Tibial nerve (tissue), 4 donors: ENCODE measurements around the gene RFX4. TPM values are rescaled to one million over a fixed set of nuclear protein-coding genes. Genes with fewer than 3 reads are reported as not detected.

Source experiments
- DNase-seq, 2 donors: peaks; one replicate each; pipeline ENCODE4 v3.0.0-alpha.2; 2019; ENCODE audit warnings: low spot score in 2 of 2
- H3K27ac ChIP-seq, 4 donors: fragments of 200-600 bp; sonication (generic) in 3 of 4; one replicate each; pipeline ENCODE4 v1.5.1; 2017 to 2019; ENCODE audit warnings: mild to moderate bottlenecking in 1 of 4
- H3K27me3 ChIP-seq, 2 donors: fragments of 200-600 bp; sonication (generic) in 1 of 2; one replicate each; pipeline versions ENCODE4 v1.5.1 to v1.6.0; 2017 to 2019
- H3K36me3 ChIP-seq, 3 donors: fragments of 200-600 bp; sonication (generic); one replicate each; pipeline ENCODE4 v1.5.1; 2018 to 2019
- H3K4me1 ChIP-seq, 4 donors: fragments of 200-600 bp; sonication (generic) in 3 of 4; one replicate each; pipeline ENCODE4 v1.5.1; 2017 to 2019
- H3K4me3 ChIP-seq, 4 donors: fragments of 200-600 bp; sonication (generic) in 3 of 4; one replicate each; pipeline ENCODE4 v1.5.1; 2017 to 2019; ENCODE audit warnings: mild to moderate bottlenecking in 1 of 4, moderate library complexity in 1 of 4
- H3K9me3 ChIP-seq, 4 donors: fragments of 200-600 bp; sonication (generic) in 3 of 4; one replicate each; pipeline ENCODE4 v1.5.1; 2017 to 2019
- EP300 ChIP-seq, 2 donors: sonication (generic); formaldehyde crosslinking; IDR thresholded peaks; one replicate each; pipeline ENCODE4 v1.6.1; 2017; ENCODE audit warnings: antibody characterized with exemption in 2 of 2, mild to moderate bottlenecking in 1 of 2
- POLR2A ChIP-seq, 2 donors: fragments of 450-650 bp; IDR thresholded peaks; one replicate each; pipeline ENCODE4 v1.6.1; 2017; ENCODE audit warnings: antibody characterized with exemption in 2 of 2, mild to moderate bottlenecking in 2 of 2, moderate library complexity in 2 of 2
- WGBS, 2 donors: methylation state at CpG; one replicate each; pipeline ENCODE4 v1.1.5; 2018; 5-methylcytosine and 5-hydroxymethylcytosine counted together
- total RNA-seq, 4 donors: library from RNA; depleted of rRNA; stranded (reverse); fragments of >200 nt; gene quantifications; one replicate each; pipeline ENCODE4 v1.1.0, GENCODE V29; 2016
- TF ChIP-seq, protein P1 (sequence below), 5 experiments: fragments of 200-600 bp in 3 of 5; fragments of 450-650 bp in 2 of 5; sonication (generic) in 3 of 5; IDR thresholded peaks; one replicate each; pipeline ENCODE4 v1.5.1; 2016 to 2019; ENCODE audit warnings: antibody characterized with exemption in 5 of 5, mild to moderate bottlenecking in 3 of 5, moderate library complexity in 2 of 5

The RFX4 gene
- total RNA-seq, 4 donors from 2014 or later = not detected

DNA sequence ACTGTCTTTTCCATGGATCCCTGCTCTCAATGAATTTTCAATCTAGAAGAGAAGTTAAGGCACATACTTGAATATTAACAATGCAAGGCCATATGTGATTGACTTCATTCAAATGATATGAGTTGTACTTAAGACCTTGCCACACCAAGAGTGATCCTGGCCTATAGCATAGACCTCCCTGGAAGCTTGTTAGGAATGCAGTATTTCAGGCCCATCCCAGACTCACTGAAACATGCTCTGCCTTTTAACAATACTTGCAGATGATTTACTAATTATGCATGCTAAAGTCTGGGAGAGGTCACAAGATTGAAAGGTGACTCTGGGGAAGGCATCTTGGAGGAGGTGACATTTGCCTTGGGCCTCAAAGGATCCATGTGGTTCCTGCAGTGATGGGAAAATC lies 43.2 kb downstream of the RFX4 start:
- Histone ChIP-seq H3K36me3 (no peaks in the 10 kb centered on the region), H3K27me3 (no peaks in the 10 kb centered on the region), H3K27ac (no peak overlapping the region), H3K4me3 (no peak overlapping the region), H3K4me1 (peaks cover 0 to 4% (median 0%) of the 10 kb centered on the region in 4 donors), H3K9me3 (peaks cover 0 to 8% (median under 1%) of the 10 kb centered on the region in 4 donors)
- TF ChIP-seq, protein P1, sequence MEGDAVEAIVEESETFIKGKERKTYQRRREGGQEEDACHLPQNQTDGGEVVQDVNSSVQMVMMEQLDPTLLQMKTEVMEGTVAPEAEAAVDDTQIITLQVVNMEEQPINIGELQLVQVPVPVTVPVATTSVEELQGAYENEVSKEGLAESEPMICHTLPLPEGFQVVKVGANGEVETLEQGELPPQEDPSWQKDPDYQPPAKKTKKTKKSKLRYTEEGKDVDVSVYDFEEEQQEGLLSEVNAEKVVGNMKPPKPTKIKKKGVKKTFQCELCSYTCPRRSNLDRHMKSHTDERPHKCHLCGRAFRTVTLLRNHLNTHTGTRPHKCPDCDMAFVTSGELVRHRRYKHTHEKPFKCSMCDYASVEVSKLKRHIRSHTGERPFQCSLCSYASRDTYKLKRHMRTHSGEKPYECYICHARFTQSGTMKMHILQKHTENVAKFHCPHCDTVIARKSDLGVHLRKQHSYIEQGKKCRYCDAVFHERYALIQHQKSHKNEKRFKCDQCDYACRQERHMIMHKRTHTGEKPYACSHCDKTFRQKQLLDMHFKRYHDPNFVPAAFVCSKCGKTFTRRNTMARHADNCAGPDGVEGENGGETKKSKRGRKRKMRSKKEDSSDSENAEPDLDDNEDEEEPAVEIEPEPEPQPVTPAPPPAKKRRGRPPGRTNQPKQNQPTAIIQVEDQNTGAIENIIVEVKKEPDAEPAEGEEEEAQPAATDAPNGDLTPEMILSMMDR (IDR thresholded peaks at IDR 0.05) = no peak
- TF ChIP-seq EP300 (IDR thresholded peaks at IDR 0.05) = no peak
- TF ChIP-seq POLR2A (IDR thresholded peaks at IDR 0.05) = no peak
- DNase-seq = no peak

DNA sequence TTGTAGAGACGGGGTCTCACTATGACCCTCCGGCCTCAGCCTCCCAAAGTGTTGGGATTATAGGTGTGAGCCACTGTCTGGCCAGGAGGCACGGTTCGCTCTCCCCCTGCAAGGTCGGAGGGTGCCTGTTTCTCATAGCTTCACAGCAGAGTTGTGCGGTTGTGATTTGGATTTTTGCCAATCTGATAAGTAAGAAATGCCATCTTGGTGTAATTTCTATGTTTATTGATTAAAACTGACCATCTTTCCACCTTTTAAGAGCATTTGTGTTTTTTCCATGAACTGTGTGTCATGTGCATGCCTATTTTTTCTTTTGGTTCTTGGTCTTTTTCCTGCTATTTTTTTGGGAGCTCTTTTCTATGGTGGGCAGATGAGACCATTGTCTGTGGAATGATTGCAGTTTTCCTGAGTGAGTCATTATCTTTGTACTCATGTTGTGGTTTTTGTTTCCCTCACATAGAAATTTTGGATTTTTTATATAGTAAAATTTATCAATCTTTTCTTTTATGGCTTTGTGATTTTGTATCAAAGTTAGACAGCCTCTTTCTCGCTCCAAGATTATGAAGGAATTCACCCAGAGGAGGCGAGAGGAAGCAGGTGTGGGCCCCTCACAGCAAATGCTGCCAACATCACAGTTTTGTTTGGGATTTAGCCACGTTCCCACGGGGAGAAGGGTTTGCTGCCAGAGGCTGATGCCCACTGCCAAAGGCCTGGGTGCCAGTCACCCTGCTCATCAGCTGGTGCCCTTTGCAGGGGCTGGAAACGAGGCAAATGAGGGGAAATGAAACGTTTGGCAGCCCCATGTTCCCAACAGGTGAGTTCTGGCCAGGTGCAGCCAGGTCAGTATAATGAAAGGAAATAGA lies 47.2 kb downstream of the RFX4 start:
- H3K9me3 ChIP-seq = no peaks in the 10 kb centered on the region
- no peaks in the 10 kb centered on the region for H3K27me3 ChIP-seq
- H3K4me3 ChIP-seq = no peak overlapping the region
- no peaks in the 10 kb centered on the region for H3K36me3 ChIP-seq
- H3K4me1 ChIP-seq = peaks cover 0 to 4% (median 0%) of the 10 kb centered on the region in 4 donors
- WGBS, 2 donors = 60 to 66% methylated on average over 12 of the region's 12 CpGs
- H3K27ac ChIP-seq = no peak overlapping the region
- TF ChIP-seq POLR2A (IDR thresholded peaks at IDR 0.05) (no peak), EP300 (IDR thresholded peaks at IDR 0.05) (no peak)
- TF ChIP-seq, protein P1 (IDR thresholded peaks at IDR 0.05) = no peak
- no peak for DNase-seq

DNA sequence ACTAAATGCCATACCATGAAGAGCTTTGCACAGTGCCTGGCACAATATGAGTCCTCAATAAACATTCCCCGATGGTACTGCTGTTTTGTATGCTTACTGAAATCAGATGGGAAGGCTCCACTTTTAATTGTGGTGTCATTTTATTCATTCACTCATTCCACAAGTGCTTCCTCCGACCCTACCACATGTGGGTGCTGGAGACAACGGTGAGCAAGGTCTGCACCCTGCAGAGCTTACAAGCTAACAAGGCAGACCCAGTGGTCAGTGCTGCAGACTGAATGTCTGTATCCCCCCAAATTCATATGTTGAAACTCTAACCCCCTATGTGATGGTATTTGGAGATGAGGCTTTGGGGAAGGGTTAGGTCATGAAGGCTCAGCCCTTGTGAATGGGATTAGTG lies 48.3 kb downstream of the RFX4 start:
- TF ChIP-seq POLR2A (IDR thresholded peaks at IDR 0.05) = no peak
- TF ChIP-seq, protein P1 (IDR thresholded peaks at IDR 0.05) = peak in 1 of 5 experiments; percentile 31
- no peak for TF ChIP-seq EP300 (IDR thresholded peaks at IDR 0.05)
- no peaks in the 10 kb centered on the region for H3K27me3 ChIP-seq
- WGBS, 2 donors = 72 to 79% methylated on average over 3 of the region's 3 CpGs
- no peak overlapping the region for H3K27ac ChIP-seq
- no peak overlapping the region for H3K4me3 ChIP-seq
- no peak for DNase-seq
- H3K9me3 ChIP-seq = no peaks in the 10 kb centered on the region
- H3K36me3 ChIP-seq = no peaks in the 10 kb centered on the region
- peaks cover 0 to 4% (median 0%) of the 10 kb centered on the region in 4 donors for H3K4me1 ChIP-seq

DNA sequence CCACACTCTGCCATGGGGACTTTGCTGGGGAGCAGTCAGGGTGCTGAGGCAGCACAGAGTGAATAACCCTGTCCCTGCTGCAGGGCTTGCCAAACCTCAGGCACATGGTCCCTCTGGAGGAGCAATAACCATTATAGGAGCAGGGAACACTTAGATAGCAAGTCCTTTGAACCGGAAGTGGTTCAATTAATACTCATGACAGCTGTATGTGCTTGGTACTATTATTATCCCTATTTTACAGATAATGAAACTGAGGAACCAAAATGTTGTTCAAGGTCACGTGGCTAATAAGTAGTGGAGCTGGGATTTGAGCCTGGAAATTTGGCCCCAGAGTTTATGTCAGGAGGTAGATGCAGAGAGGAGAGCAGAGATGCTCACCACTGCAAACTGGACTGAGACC lies 49.0 kb downstream of the RFX4 start:
- no peaks in the 10 kb centered on the region for H3K9me3 ChIP-seq
- DNase-seq = no peak
- H3K4me3 ChIP-seq = no peak overlapping the region
- H3K27ac ChIP-seq = no peak overlapping the region
- no peak for TF ChIP-seq EP300 (IDR thresholded peaks at IDR 0.05)
- TF ChIP-seq, protein P1 (IDR thresholded peaks at IDR 0.05) = no peak
- no peak for TF ChIP-seq POLR2A (IDR thresholded peaks at IDR 0.05)
- peaks cover 0 to 4% (median 0%) of the 10 kb centered on the region in 4 donors for H3K4me1 ChIP-seq
- no peaks in the 10 kb centered on the region for H3K27me3 ChIP-seq
- WGBS, 2 donors = 77 to 84% methylated on average over 2 of the region's 2 CpGs
- no peaks in the 10 kb centered on the region for H3K36me3 ChIP-seq

DNA sequence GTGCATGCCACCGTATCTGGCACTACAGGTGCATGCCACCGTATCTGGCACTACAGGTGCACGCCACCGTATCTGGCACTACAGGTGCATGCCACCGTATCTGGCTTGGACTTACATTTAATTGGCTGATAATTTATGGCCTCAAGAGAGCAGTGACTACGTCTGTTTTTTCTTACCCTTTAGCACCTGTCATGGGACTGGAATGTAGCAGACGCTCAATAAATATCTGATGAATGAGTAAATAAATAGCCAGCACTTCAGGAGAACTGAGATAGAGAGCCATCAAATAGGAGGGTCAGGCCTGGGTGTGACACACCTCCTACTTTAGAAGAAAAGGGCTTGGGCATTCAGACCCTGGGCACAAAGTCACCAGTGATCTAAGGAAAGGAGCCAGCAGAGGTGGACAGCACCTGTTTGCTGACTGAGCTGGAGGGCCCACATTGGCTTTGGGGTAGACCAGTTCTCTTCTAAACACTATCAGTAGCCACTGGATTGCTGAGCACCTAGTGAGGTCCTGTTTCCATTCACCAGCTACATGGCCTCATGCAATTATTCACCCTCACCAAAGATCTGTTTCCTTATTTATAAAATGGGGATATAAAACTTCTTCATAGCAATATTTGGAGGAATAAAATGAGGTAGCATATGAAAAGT lies 50.1 kb downstream of the RFX4 start:
- Histone ChIP-seq H3K9me3 (no peaks in the 10 kb centered on the region), H3K4me3 (no peak overlapping the region), H3K36me3 (no peaks in the 10 kb centered on the region), H3K27me3 (no peaks in the 10 kb centered on the region), H3K4me1 (peaks cover 0 to 4% (median 0%) of the 10 kb centered on the region in 4 donors), H3K27ac (no peak overlapping the region)
- no peak for TF ChIP-seq EP300 (IDR thresholded peaks at IDR 0.05)
- no peak for TF ChIP-seq POLR2A (IDR thresholded peaks at IDR 0.05)
- TF ChIP-seq, protein P1 (IDR thresholded peaks at IDR 0.05) = no peak
- DNase-seq = no peak
- 88 to 92% methylated on average over 7 of the region's 7 CpGs for WGBS, 2 donors
